ENCODE results near the gene HSPG2. TPM values are rescaled to one million over a fixed set of nuclear protein-coding genes. Genes with fewer than 3 reads are reported as not detected.

The HSPG2 gene
- total and polyA plus RNA-seq, 8 donors = 50.4 to 164 (median 63.9) TPM

GRCh38 chr1:21936366-21937031 is 611 bp downstream of the HSPG2 start:
- peak overlapping the region; percentile 11 to 76 (median 66) for H3K27ac ChIP-seq
- intact Hi-C loops (cut with DNase I) = no loop called here
- FAIRE-seq (no peak), DNase-seq (peak in 4 of 6 donors; percentile 48 to 83 (median 69)), ATAC-seq (peak in 1 of 4 donors; percentile 0)
- H3K27me3 ChIP-seq = no peaks in the 10 kb centered on the region
- H3K9me3 ChIP-seq = no peaks in the 10 kb centered on the region
- H3K36me3 ChIP-seq = no peaks in the 10 kb centered on the region
- no peak for TF ChIP-seq CTCF (IDR thresholded peaks at IDR 0.05)
- H3K4me1 ChIP-seq = peaks cover 6 to 21% (median 7%) of the 10 kb centered on the region in 3 donors
- peak overlapping the region; percentile 42 to 67 (median 65) for H3K4me3 ChIP-seq
- whole genome bisulfite sequencing, 2 donors = 7 to 9% methylated on average over 33 to 34 of the region's 34 CpGs

GRCh38 chr1:21935891-21936365 is 1.2 kb downstream of the HSPG2 start:
- DNase-seq = no peak
- Histone ChIP-seq H3K9me3 (no peaks in the 10 kb centered on the region), H3K27ac (peak overlapping the region; percentile 11 to 76 (median 66)), H3K27me3 (no peaks in the 10 kb centered on the region), H3K36me3 (no peaks in the 10 kb centered on the region), H3K4me3 (peak overlapping the region; percentile 42 to 67 (median 65)), H3K4me1 (peaks cover 6 to 21% (median 7%) of the 10 kb centered on the region in 3 donors)
- TF ChIP-seq CTCF (IDR thresholded peaks at IDR 0.05) = no peak
- intact Hi-C loops (cut with DNase I) = no loop called here
- WGBS, 2 donors = 8 to 15% methylated on average over 8 of the region's 8 CpGs
- no peak for FAIRE-seq
- ATAC-seq = peak; percentile 14 to 36 (median 19)

- no peak for ATAC-seq
- Histone ChIP-seq H3K27ac (peak overlapping the region in 3 of 4 donors; percentile 11 to 76 (median 74)), H3K4me1 (peaks cover 6 to 21% (median 7%) of the 10 kb centered on the region in 3 donors), H3K36me3 (no peaks in the 10 kb centered on the region), H3K27me3 (no peaks in the 10 kb centered on the region), H3K4me3 (peak overlapping the region in 2 of 4 donors; percentile 1 to 67), H3K9me3 (no peaks in the 10 kb centered on the region)
- intact Hi-C loops (cut with DNase I) = no loop called here
- 46 to 48% methylated on average over 10 of the region's 10 CpGs for WGBS, 2 donors
- no peak for TF ChIP-seq CTCF (IDR thresholded peaks at IDR 0.05)
- no peak for FAIRE-seq
- no peak for DNase-seq
Observed at GRCh38 chr1:21935393-21935804, 1.7 kb downstream of the HSPG2 start.

GRCh38 chr1:21933397-21934248 is 3.5 kb downstream of the HSPG2 start:
- ATAC-seq (peak in 3 of 4 donors; percentile 11 to 42 (median 24)), FAIRE-seq (no peak), DNase-seq (peak in 3 of 6 donors; percentile 60 to 72 (median 71))
- Histone ChIP-seq H3K9me3 (no peaks in the 10 kb centered on the region), H3K36me3 (no peaks in the 10 kb centered on the region), H3K27ac (peak overlapping the region; percentile 24 to 77 (median 55)), H3K27me3 (no peaks in the 10 kb centered on the region), H3K4me1 (peaks cover 0 to 10% (median 0%) of the 10 kb centered on the region in 3 donors), H3K4me3 (peak overlapping the region in 1 of 4 donors; percentile 1)
- intact Hi-C loops (cut with DNase I) = no loop called here
- 59 to 61% methylated on average over 19 of the region's 19 CpGs for WGBS, 2 donors
- TF ChIP-seq CTCF (IDR thresholded peaks at IDR 0.05) = no peak

All from pancreas (tissue), 10 donors.